Calu3 (cell line): ENCODE measurements around the gene TNNI2. TPM values are rescaled to one million over a fixed set of nuclear protein-coding genes. Genes with fewer than 3 reads are reported as not detected.

Experiments
- BruUV-seq: library from RNA; stranded (reverse); fragments of 400-500 nt; replicated peaks from 2 replicates; lab custom pipeline; 2021; lab: Mats Ljungman, UMichigan
- CTCF ChIA-PET: fragments of 300-600 bp; sonication (Branson Sonifier 250); formaldehyde crosslinking; loops from one replicate; lab custom pipeline; 2022; ENCODE audit warnings: antibody characterized with exemption; lab: Charles Lee
- DNase-seq: peaks from one replicate; pipeline ENCODE4 v3.0.0; 2022
- H3K27ac Mint-ChIP-seq: one replicate; pipeline ENCODE4 v1.8.0; 2022; ENCODE audit warnings: mixed read lengths; ENCODE audit not compliant: unreplicated experiment
- H3K27me3 Mint-ChIP-seq: one replicate; pipeline ENCODE4 v1.8.0; 2022; ENCODE audit warnings: mixed read lengths; ENCODE audit not compliant: unreplicated experiment
- H3K36me3 Mint-ChIP-seq: one replicate; pipeline ENCODE4 v1.8.0; 2022; ENCODE audit warnings: mild to moderate bottlenecking, moderate library complexity, mixed read lengths; ENCODE audit not compliant: insufficient read depth, unreplicated experiment
- H3K4me1 Mint-ChIP-seq: one replicate; pipeline ENCODE4 v1.8.0; 2022; ENCODE audit warnings: mild to moderate bottlenecking, low read depth, mixed read lengths; ENCODE audit not compliant: unreplicated experiment
- H3K4me3 Mint-ChIP-seq: one replicate; pipeline ENCODE4 v1.8.0; 2022; ENCODE audit warnings: mild to moderate bottlenecking, low read depth, moderate library complexity, mixed read lengths; ENCODE audit not compliant: unreplicated experiment
- H3K9me3 Mint-ChIP-seq: one replicate; pipeline ENCODE4 v1.8.0; 2022; ENCODE audit warnings: low read depth, mixed read lengths; ENCODE audit not compliant: unreplicated experiment
- intact Hi-C: fragments of 100-400 bp; cut with micrococcal nuclease; formaldehyde crosslinking; loops from one replicate; pipeline ENCODE4 v1.10.0; 2022; ENCODE audit not compliant: unreplicated experiment
- total RNA-seq: library from RNA; stranded (reverse); gene quantifications from 2 replicates; pipeline ENCODE4 v1.2.3, GENCODE V29; 2022
- TF ChIP-seq, protein P1 (sequence below): fragments of 200-600 bp; IDR thresholded peaks from one replicate; pipeline ENCODE4 v1.8.0; 2022; ENCODE audit warnings: antibody characterized with exemption; ENCODE audit not compliant: unreplicated experiment

TNNI2 gene
- total RNA-seq, 1 experiment from 2014 or later = 1.3 TPM

DNA sequence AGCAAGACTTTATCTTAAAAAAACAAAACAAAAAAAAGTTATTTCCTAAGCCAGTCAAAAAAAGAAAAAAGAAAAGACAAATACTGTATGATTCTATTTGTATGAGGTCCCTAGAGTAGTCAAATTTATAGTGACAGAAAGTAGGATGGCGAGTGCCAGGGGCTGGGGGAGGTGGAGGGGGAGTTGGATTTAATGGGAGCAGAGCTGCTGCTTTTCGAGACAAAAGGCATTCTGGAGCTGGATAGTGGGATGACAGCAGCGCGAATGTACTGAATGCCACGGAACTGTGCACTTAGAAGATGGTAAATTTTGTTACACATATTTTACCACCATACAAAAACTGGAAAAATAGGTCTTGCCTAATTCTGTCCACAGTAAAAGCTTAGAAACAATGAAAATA lies 21.8 kb upstream of the TNNI2 start:
- intact Hi-C loops = no loop called here
- H3K36me3 Mint-ChIP-seq = no peaks in the 10 kb centered on the region
- no TSS peak for BruUV-seq
- DNase-seq = no peak
- CTCF ChIA-PET = no interaction called here
- H3K4me1 Mint-ChIP-seq = no peaks in the 10 kb centered on the region
- no peaks in the 10 kb centered on the region for H3K9me3 Mint-ChIP-seq
- TF ChIP-seq, protein P1, sequence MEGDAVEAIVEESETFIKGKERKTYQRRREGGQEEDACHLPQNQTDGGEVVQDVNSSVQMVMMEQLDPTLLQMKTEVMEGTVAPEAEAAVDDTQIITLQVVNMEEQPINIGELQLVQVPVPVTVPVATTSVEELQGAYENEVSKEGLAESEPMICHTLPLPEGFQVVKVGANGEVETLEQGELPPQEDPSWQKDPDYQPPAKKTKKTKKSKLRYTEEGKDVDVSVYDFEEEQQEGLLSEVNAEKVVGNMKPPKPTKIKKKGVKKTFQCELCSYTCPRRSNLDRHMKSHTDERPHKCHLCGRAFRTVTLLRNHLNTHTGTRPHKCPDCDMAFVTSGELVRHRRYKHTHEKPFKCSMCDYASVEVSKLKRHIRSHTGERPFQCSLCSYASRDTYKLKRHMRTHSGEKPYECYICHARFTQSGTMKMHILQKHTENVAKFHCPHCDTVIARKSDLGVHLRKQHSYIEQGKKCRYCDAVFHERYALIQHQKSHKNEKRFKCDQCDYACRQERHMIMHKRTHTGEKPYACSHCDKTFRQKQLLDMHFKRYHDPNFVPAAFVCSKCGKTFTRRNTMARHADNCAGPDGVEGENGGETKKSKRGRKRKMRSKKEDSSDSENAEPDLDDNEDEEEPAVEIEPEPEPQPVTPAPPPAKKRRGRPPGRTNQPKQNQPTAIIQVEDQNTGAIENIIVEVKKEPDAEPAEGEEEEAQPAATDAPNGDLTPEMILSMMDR = no peak
- no peak overlapping the region for H3K4me3 Mint-ChIP-seq
- no peak overlapping the region for H3K27ac Mint-ChIP-seq
- no peaks in the 10 kb centered on the region for H3K27me3 Mint-ChIP-seq

DNA sequence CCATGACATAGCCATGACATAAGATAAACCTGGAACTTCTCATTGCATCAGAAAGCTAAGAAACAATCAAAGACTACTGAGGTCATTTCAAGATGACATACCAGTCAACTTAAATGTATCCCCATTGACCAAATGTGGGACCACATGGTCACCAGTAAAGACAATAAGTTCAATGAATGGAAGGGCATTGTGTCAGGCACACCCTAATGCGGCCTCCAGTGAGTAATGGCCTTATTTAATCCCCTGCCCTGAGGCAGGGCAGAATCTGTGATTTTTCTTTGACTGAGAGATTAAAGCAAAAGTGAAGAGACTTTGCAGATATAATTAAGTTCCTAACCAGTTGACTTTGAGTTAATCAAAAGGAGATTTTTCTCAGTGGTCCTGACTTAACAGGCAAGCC lies 21.3 kb upstream of the TNNI2 start:
- no TSS peak for BruUV-seq
- CTCF ChIA-PET = no interaction called here

DNA sequence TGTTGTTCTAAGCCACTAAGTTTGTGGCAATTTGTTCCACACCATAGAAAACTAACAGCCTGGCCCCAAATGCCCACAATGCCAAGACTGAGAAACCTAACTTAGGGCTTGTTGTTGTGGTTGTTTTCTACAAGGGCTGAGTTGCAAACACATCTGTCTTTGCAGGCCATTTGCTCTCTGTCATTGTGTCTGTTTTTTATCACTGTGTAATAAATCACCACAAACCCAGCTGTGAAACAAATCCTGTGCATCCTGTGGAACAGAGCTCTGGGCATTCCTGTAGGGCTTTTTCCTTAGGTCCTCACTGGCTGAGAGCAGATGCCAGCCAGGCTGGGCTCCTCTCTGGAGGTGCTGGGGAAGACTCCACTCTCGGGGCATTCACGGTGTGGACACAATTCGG lies 19.7 kb upstream of the TNNI2 start:
- DNase-seq = no peak
- TF ChIP-seq, protein P1 = no peak
- Mint-ChIP-seq H3K4me3 (no peak overlapping the region), H3K9me3 (no peaks in the 10 kb centered on the region), H3K4me1 (no peaks in the 10 kb centered on the region), H3K36me3 (peaks cover 6% of the 10 kb centered on the region), H3K27ac (no peak overlapping the region), H3K27me3 (no peaks in the 10 kb centered on the region)
- no TSS peak for BruUV-seq
- CTCF ChIA-PET = no interaction called here
- intact Hi-C loops = no loop called here

More for the DNA sequence above, 21.3 kb upstream of the TNNI2 start:
- Mint-ChIP-seq H3K27ac (no peak overlapping the region), H3K4me3 (no peak overlapping the region), H3K27me3 (no peaks in the 10 kb centered on the region), H3K4me1 (no peaks in the 10 kb centered on the region), H3K9me3 (no peaks in the 10 kb centered on the region), H3K36me3 (no peaks in the 10 kb centered on the region)
- TF ChIP-seq, protein P1 = no peak
- DNase-seq = no peak
- intact Hi-C loops = no loop called here

DNA sequence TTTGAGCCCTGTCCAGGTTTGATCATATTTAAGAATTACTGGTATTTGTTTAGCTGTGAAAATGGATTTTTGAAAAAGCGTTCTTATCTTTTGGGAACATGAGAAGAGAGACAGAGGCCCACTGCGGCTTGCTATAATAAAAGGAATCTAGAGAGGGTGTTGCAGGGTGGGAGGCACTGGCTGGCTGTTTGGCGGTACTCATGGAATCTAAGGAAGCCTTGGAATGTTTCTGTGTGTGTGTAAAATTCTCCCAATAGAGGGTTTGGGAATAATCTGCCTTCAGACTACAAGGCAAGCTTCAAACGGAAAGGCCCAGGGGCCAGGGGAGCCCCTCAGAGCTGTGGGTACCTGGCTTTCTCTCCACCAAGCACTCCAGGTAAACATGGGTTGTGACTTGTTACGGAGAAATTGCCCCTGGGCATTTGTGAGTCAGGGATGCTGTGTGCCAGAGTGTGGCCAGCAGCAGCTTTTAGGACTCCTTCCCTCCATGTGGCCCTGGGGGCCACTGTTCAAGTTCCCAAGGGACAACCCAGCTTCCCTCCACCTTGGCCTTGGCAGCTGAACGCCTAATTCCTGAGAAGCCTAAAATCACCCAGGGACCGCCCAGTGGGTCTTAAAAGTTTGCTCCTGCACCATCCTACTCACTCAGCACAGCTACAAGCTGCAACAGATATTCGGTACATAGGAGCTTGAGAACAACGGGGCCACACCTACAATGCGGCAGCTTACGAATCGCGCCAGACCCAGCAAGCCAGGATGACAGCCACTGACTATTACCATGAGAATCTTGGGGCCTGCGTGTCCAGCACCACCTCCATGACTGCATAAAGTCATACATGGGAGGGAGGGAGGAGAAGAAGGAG lies 18.1 kb upstream of the TNNI2 start:
- H3K27me3 Mint-ChIP-seq = no peaks in the 10 kb centered on the region
- no peak for DNase-seq
- BruUV-seq = no TSS peak
- H3K9me3 Mint-ChIP-seq = no peaks in the 10 kb centered on the region
- no peak overlapping the region for H3K4me3 Mint-ChIP-seq
- CTCF ChIA-PET = no interaction called here
- H3K36me3 Mint-ChIP-seq = peaks cover 9% of the 10 kb centered on the region
- intact Hi-C loops = no loop called here
- TF ChIP-seq, protein P1 = no peak
- H3K27ac Mint-ChIP-seq = no peak overlapping the region
- H3K4me1 Mint-ChIP-seq = no peaks in the 10 kb centered on the region
